ENCODE results near the gene CLCF1.
"Not testable (repeated sequence)": the region's sequence is repeated elsewhere in the genome, so short reads cannot be mapped to it uniquely, and the experiment has no call there.

Gene CLCF1

DNA sequence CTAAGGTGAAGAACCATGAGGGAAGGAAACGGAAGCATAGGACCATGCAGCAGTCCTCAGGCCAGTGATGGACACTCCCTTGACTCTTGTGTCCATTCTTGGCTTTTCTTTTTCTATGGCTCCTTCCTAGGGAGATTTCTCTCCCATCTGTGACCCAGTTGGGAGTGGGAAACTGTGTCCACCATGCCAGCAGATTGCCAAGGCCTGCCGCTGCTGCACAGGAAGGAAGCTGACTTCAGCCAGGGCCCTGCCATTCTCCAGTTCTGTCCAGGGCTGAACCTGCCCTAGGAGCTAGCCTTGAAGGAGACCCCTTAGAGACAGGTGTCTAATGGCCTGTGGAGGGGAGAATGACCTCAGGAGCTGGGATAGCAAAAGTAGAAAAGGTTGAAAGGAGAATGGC lies 52.7 kb downstream of the CLCF1 start:
- TF ChIP-seq, protein P1, sequence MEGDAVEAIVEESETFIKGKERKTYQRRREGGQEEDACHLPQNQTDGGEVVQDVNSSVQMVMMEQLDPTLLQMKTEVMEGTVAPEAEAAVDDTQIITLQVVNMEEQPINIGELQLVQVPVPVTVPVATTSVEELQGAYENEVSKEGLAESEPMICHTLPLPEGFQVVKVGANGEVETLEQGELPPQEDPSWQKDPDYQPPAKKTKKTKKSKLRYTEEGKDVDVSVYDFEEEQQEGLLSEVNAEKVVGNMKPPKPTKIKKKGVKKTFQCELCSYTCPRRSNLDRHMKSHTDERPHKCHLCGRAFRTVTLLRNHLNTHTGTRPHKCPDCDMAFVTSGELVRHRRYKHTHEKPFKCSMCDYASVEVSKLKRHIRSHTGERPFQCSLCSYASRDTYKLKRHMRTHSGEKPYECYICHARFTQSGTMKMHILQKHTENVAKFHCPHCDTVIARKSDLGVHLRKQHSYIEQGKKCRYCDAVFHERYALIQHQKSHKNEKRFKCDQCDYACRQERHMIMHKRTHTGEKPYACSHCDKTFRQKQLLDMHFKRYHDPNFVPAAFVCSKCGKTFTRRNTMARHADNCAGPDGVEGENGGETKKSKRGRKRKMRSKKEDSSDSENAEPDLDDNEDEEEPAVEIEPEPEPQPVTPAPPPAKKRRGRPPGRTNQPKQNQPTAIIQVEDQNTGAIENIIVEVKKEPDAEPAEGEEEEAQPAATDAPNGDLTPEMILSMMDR (IDR thresholded peaks at IDR 0.05; ENCODE audit: low read depth, low read length, missing control alignments): no peak

GRCh38 chr11:67320011-67320410 lies 53.4 kb downstream of the CLCF1 start:
- TF ChIP-seq, protein P1 (IDR thresholded peaks at IDR 0.05; ENCODE audit: low read depth, low read length, missing control alignments): no peak
- DNase-seq (ENCODE audit: extremely low read depth, low read depth): no peak
- no peak overlapping the region for H3K4me3 ChIP-seq (replicated peaks; ENCODE audit: low read depth, low read length)

More for the DNA sequence above, 52.7 kb downstream of the CLCF1 start:
- DNase-seq (ENCODE audit: extremely low read depth, low read depth): no peak
- no peak overlapping the region for H3K4me3 ChIP-seq (replicated peaks; ENCODE audit: low read depth, low read length)

- peak overlapping the region; percentile 88; the same call in 1 of the 2 replicates for H3K4me3 ChIP-seq (replicated peaks; ENCODE audit: low read depth, low read length)
- not testable (repeated sequence) for DNase-seq (ENCODE audit: extremely low read depth, low read depth)
Measured at GRCh38 chr11:67318876-67319275, 54.5 kb downstream of the CLCF1 start.

DNA sequence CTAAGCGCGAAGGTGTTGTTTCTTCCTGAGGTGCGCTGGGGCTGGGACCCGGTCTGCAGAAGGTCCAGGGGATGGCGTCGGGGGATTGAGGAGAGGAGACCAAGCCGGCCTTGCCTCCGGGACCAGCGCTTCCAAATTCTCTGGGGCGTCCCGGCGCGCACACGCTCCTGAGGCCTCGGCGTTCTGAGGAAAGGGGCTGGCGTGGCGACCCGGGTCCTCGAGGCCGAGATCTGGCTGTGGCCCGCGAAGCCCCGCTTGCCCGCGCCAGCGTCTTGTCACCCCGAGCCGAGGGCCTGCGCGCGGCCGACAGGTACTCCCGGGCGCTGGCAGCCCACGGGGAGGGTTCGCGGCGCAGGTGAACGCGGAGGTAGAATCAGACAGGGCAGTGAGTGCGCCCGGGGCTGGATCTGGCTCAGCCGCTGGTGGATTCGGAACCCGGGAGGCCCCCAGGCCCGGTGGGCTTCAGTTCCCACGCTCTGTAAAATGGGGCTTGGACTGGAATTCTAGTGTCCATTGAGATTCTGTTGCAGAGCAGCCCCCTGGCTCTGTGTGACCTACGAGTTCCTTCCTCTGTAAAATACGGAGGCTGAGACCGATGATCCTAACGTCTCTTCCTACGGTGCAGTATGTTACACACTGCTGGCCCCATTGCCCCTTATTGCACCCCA lies 55.4 kb downstream of the CLCF1 start:
- TF ChIP-seq, protein P1 (IDR thresholded peaks at IDR 0.05; ENCODE audit: low read depth, low read length, missing control alignments): no peak
- H3K4me3 ChIP-seq (replicated peaks; ENCODE audit: low read depth, low read length): peak overlapping the region; percentile 88
- DNase-seq (ENCODE audit: extremely low read depth, low read depth): no peak

DNA sequence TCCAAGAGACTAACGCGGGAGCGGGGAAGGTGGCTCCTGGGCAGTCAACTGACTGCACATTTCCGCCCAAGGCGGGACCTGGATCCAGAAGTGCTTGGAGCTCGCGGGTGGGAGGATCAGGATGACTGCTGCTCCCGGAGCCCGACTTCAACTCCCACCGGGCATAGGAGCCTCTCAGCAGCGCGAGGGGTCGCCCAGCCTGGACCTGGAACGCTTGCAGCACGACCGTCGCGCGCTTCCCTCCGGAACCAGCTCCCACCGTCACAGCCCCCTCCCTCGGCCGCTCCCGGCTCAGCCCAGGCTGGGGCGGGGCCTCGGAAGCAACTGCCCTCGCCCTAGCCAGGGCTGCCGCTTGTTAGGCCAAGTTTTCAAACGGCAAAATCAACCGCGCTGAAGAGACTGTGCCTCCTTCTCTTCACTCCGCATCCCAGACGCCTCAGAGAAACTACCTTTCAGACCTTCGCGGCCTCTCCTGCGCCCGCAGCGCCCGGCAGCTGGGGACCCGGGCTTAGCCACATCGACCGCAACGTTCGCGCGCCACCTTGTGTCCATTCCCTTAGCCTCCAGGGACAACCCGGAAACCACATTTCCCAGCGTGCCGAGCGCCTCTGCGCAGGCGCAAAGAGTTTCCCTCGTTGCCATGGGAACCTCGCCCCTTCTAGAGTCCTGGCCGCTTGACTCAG lies 56.1 kb downstream of the CLCF1 start:
- H3K4me3 ChIP-seq (replicated peaks; ENCODE audit: low read depth, low read length): peak overlapping the region; percentile 88
- DNase-seq (ENCODE audit: extremely low read depth, low read depth): peak; percentile 87
- TF ChIP-seq, protein P1 (IDR thresholded peaks at IDR 0.05; ENCODE audit: low read depth, low read length, missing control alignments): peak; percentile 89

- TF ChIP-seq, protein P1 (IDR thresholded peaks at IDR 0.05; ENCODE audit: low read depth, low read length, missing control alignments): no peak
- DNase-seq (ENCODE audit: extremely low read depth, low read depth): no peak
- peak overlapping the region; percentile 88 for H3K4me3 ChIP-seq (replicated peaks; ENCODE audit: low read depth, low read length)
Measured at GRCh38 chr11:67316882-67317204, 56.6 kb downstream of the CLCF1 start.

DNA sequence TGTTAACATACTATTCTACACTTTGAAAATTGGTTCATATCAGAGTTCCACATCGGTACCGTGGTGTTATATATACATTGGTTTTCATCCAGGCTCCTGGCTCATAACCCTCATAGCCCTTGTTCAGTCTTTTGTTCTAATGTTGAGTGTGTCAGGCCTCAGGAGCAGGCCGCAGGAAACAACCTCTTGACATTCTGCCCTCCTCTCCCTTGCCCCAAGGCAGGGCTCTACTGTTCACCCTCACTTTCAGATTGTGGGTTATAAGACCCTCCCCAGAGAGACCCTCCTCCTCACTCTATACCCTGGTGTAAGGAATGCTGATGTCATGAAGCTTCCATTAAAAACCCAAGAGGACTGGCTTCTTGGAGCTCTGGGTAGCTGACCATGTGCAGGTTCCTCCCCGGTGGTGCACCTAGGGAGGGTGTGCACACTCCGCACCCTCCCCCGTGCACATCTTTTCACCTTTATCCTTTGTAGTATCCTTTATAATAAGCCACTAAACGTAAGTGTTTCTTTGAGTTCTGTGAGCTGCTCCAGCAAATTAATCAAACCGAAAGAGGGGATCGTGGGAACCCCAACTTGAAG lies 58.0 kb downstream of the CLCF1 start:
- H3K4me3 ChIP-seq (replicated peaks; ENCODE audit: low read depth, low read length): no peak overlapping the region
- TF ChIP-seq, protein P1 (IDR thresholded peaks at IDR 0.05; ENCODE audit: low read depth, low read length, missing control alignments): no peak
- no peak for DNase-seq (ENCODE audit: extremely low read depth, low read depth)
